NK-92 (cell line): ENCODE measurements around the gene PRR5L.
A peak's percentile ranks its signal among the peaks of the same experiment; 100 is the strongest.
"Not testable (repeated sequence)": the region's sequence is repeated elsewhere in the genome, so short reads cannot be mapped to it uniquely, and the experiment has no call there.

Experiments used
- DNase-seq: peaks from one replicate; lab custom pipeline; 2025; ENCODE audit not compliant: unreplicated experiment; lab: John Stamatoyannopoulos, UW

PRR5L gene

DNA sequence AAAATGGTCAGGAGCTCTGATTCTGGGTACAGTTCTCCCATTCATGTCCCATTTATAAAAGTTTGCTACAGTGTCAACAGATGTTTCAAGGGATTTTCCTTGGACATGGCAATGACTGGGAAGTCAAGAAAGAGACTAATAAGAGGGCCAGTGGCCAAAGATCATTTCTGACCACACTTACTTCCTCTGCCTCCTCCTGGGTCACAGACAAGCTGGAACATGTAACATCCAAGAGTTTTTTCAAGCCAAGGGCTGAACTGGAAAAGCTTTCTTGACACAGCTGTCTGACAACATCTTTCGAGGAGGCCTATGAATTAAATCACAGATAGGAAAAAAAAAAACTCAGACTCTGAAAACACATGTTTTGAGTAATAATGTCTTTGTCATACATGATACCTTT lies 15.6 kb upstream of the PRR5L start:
- DNase-seq, result no peak

GRCh38 chr11:36281850-36282249 lies 14.2 kb upstream of the PRR5L start:
- DNase-seq, result no peak

DNA sequence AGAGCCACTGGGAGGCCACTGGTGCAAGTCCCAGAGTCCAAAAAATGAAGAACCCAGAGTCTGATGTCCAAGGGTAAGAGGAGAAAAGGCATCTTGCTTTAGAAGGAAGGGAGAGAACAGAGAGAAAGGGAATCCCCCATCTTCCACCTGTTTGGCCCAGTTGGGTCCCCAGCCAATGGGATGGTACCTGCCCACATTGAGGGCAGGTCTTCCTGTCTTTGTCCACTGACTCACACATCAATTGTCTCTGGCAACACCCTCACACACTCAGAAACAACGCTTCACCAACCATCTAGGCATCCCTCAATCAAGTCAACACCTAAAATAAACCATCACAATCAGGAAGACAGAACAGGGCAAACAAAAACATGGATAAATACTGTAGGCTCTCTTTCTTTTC lies 13.2 kb upstream of the PRR5L start:
- DNase-seq, result no peak

DNA sequence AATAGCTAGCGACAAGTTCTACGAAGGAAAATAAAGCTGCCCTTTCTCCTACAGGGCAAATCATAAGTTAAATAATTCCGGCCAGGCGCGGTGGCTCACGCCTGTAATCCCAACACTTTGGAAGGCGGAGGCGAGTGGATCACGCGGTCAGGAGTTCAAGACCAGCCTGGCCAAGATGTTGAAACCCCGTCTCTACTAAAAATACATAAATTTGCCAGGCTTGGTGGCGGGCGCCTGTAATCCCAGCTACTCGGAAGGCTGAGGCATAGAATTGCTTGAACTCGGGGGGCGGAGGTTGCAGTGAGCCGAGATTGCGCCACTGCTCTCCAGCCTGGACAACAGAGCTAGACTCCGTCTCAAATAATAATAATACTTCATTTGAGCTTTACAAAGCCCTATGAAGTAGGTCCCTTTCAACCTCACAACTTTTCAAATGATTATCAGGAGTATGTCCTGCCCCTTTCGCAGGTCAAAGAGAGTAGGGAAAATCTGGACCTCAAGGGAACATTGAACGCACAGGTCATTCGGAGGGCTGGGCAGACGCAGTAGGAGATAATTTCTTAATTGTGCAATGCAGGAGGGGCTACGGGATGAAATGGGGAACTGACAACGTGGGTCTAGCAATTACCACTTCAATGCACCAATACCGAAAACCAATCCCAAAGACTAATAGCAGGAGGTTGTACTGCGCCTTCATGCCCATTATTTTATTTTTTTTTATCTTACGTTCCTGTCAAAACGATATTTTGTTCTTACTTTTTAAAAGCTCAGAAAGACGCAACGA lies 7.5 kb upstream of the PRR5L start:
- no peak for DNase-seq

GRCh38 chr11:36289226-36289852 lies 6.7 kb upstream of the PRR5L start, which contains the start of gene COMMD9:
TSS of gene COMMD9 (minus strand) at chr11:36289424. CDS start at chr11:36289412, 12 bp downstream.
- peak; percentile 68 for DNase-seq

- no peak for DNase-seq
Measured at GRCh38 chr11:36292311-36292722, 3.8 kb upstream of the PRR5L start.

DNA sequence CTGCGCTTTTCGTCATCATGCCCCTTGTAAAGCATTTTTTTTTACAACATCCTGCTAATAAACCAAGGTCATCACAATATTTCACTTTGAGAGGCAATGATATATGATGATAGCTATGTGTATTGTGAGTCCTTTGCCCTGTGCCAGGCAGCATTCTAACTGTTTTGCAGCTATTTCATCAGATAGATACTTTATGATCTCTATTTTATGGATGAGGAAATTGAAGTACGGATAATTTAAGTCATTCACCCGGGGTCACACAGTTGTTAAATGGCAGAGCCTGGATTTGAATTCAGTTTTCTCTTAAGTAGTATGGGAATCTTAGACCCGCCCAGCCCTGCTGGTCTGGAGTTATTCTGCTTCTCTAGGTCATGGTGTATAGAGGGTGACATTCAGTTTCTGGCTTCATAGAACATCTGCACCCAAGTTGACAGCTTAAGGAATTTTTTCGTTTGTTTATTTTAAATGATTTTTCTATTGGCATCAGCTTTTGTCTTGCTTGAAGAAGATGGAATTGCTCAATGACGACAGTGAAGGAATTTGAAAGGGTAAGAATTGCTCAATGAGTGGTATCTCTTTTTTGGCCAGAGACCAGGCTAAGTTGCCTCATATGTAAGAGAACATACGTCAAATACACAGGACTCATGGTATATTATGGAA lies 926 bp downstream of the PRR5L start:
- DNase-seq, result no peak

DNA sequence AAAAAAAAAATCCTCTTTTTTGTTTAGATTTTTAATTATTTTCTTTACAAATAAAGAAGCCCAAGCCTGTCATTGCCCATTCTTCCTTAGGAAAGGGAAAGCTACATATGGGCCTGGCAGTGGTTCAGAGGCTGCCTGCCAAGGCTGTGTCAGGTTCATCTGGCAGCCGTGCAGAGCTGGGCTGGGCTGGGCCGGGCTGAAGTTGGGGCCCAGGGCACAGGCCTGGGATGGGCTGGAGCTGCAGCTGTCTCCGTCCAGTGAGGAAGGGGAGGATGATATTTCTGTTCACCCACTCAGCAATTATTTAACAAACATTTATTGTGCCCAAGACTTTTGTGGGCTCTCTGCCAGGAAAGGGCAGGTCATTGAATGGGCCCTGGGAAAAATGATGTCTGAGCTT lies 4.6 kb downstream of the PRR5L start:
- DNase-seq, result no peak

- DNase-seq, result no peak
Measured at GRCh38 chr11:36304351-36304750, 8.3 kb downstream of the PRR5L start.

- no peak for DNase-seq
Measured at GRCh38 chr11:36305047-36305446, 9.0 kb downstream of the PRR5L start.

DNA sequence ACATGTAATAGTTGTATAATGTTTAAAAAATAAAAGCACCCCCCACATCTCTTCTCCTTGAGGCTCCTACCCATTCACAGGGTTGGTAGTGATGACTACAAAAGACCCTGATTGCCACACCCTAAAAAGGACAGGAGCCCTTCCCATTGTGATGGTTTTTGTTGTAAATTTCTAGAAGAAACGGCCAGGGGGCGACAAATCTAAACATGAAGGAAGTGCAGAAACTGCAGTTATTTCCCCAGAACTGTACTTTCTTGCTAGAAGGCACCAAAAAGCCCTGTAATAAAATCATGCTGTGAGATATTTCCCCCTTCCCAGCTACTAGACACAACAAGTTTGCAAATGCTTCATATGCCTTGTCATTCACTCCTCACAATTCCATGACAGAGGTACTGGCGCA lies 10.8 kb downstream of the PRR5L start:
- no peak for DNase-seq

DNA sequence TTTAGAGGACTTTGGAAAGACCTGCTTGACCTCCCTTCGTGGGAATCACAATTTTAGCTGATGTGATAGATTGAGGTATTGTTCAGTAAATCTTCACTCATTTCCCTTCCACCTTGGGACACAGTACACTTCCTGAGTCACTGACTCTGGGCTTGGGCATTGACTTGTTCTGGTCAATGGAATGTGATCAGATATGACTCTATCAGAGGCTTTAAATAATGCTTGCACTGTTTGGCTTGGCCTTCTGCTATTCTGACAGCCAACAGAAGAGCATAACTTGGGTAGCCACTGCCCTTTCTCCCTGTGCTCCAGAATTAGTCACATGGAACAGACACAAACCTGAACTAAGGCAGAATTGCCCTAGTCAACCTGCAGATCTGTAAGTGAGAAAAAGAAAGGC lies 12.5 kb downstream of the PRR5L start:
- DNase-seq, result no peak

- no peak for DNase-seq
Measured at GRCh38 chr11:36309779-36310178, 13.7 kb downstream of the PRR5L start.

GRCh38 chr11:36311926-36312595 lies 16.0 kb downstream of the PRR5L start:
- DNase-seq, result no peak

- no peak for DNase-seq
Measured at GRCh38 chr11:36312611-36313472, 16.8 kb downstream of the PRR5L start.

DNA sequence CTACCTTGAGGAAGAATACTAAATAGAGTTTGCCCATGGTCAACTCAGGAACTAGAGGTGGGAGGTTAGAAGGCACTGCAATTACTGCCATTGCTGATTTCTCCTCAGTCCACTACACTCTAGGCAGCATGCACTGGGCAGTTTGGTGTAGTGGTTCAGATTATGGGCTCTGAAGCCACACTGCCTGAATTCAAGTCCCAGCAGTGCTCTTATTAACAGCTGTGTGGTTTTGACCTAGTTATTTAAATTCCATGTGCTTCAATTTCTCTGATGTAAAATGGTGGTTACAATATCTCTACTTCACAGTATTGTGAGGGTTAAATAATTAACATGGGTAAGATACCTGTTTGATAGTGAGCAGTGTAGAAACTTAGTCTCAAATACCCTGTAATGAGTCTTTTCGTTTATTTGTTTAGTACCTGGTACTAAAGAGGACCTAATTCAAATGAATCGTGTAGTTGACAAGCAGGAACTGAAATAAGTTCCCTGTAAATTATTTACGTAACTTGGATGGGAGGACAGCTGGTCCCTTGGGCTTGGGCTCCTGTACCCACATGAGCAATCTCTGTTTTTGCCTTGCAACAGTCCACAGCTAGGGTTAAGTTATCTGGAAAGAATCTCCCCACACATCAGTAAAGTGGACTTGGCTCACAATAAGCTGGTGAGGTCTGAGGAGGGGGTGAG lies 17.8 kb downstream of the PRR5L start:
- no peak for DNase-seq

- DNase-seq, result no peak
Measured at GRCh38 chr11:36314434-36314767, 18.3 kb downstream of the PRR5L start.

GRCh38 chr11:36316049-36316448 lies 20.0 kb downstream of the PRR5L start:
- DNase-seq, result no peak

DNA sequence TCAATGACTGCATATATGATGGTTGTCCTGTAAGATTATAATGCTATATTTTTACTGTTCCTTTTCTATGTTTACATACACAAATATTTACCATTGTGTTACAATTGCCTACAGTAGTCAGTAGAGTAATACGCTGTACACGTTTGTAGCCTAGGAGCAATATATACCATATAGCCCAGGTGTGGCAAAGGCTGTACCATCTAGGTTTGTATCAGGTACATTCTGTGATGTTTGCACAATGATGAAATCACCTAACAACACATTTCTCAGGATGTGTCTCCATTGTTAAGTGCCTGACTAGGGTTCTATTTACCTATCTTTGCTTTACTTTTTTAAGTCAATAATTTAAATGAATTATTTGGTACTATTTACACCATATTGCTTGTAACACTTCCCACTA lies 21.9 kb downstream of the PRR5L start:
- no peak for DNase-seq

GRCh38 chr11:36324956-36325355 lies 28.9 kb downstream of the PRR5L start:
- DNase-seq, result not testable (repeated sequence)
